Panc1 (cell line): ENCODE data around the gene SEMA5B. TPM values are rescaled to one million over a fixed set of nuclear protein-coding genes. Genes with fewer than 3 reads are reported as not detected.

Source experiments
- ATAC-seq: fragments of 200-7000 bp; cut with Tn5 transposase; 2 replicates; pipeline ENCODE4 v1.9.1; 2020; ENCODE audit warnings: mild to moderate bottlenecking, moderate library complexity
- BruUV-seq: library from RNA; stranded (reverse); fragments of 400-500 nt; replicated peaks from 2 replicates; lab custom pipeline; 2021; lab: Mats Ljungman, UMichigan
- CTCF ChIA-PET: fragments of 300-600 bp; sonication (Branson Sonifier 250); formaldehyde crosslinking; loops from one replicate; lab custom pipeline; 2022; ENCODE audit warnings: antibody characterized with exemption; lab: Charles Lee
- POLR2A ChIA-PET: fragments of 300-600 bp; sonication (Branson Sonifier 250); formaldehyde crosslinking; loops from one replicate; lab custom pipeline; 2022; ENCODE audit warnings: antibody characterized with exemption; lab: Charles Lee
- DNase-seq: peaks from one replicate; pipeline ENCODE4 v3.0.0-alpha.2; 2010; ENCODE audit warnings: low read depth, low spot score
- H3K27ac ChIP-seq: 2 replicates; pipeline ENCODE4 v1.5.1; 2011; ENCODE audit warnings: mild to moderate bottlenecking, low read length, inconsistent platforms
- H3K27me3 ChIP-seq: fragments of 200-500 bp; sonication (Bioruptor generic); 2 replicates; pipeline ENCODE4 v1.6.0; 2014; ENCODE audit warnings: low read length, inconsistent platforms; ENCODE audit not compliant: control insufficient read depth, insufficient read depth
- H3K36me3 ChIP-seq: fragments of 200-500 bp; sonication (Bioruptor generic); 2 replicates; pipeline ENCODE4 v1.5.1; 2014; ENCODE audit warnings: inconsistent platforms, mild to moderate bottlenecking, low read length, moderate library complexity; ENCODE audit not compliant: control insufficient read depth, insufficient read depth
- H3K4me1 ChIP-seq: 2 replicates; pipeline ENCODE4 v1.5.1; 2011; ENCODE audit warnings: inconsistent platforms, mild to moderate bottlenecking, low read length, moderate library complexity; ENCODE audit not compliant: control insufficient read depth, insufficient read depth
- H3K4me3 ChIP-seq, 2 experiments: 2 replicates each; pipeline ENCODE4 v1.5.1; 2011 to 2012; ENCODE audit warnings: low read depth in 2 of 2, low read length in 2 of 2, mild to moderate bottlenecking in 2 of 2, inconsistent platforms in 1 of 2, moderate library complexity in 1 of 2
- H3K9me3 ChIP-seq: fragments of 200-500 bp; sonication (Bioruptor generic); 2 replicates; pipeline ENCODE4 v1.5.1; 2014; ENCODE audit warnings: low read depth, mild to moderate bottlenecking, inconsistent platforms, low read length, moderate library complexity; ENCODE audit not compliant: control insufficient read depth, insufficient read depth
- CTCF ChIP-seq: fragments of 450-650 bp; IDR thresholded peaks from 2 replicates; pipeline ENCODE4 v1.5.1; 2017; ENCODE audit warnings: mild to moderate bottlenecking
- POLR2AphosphoS5 ChIP-seq: IDR thresholded peaks from 2 replicates; pipeline ENCODE4 v1.6.1; 2012; ENCODE audit warnings: mild to moderate bottlenecking, low read depth, low read length, moderate library complexity
- SIN3A ChIP-seq: IDR thresholded peaks from 2 replicates; pipeline ENCODE4 v1.6.1; 2012; ENCODE audit warnings: low read depth, mild to moderate bottlenecking, low read length, moderate library complexity, borderline replicate concordance; ENCODE audit not compliant: insufficient read depth
- TCF7L2 ChIP-seq: IDR thresholded peaks from 2 replicates; pipeline ENCODE4 v1.6.1; 2011; ENCODE audit warnings: mild to moderate bottlenecking, low read depth, low read length, inconsistent platforms
- in situ Hi-C: cut with HindIII; loops from 2 replicates; pipeline ENCODE4 v1.10.0; 2016; ENCODE audit warnings: low sequenced_read_pairs, low pct_unique_long_range_greater_than_20kb
- intact Hi-C: fragments of 100-400 bp; cut with micrococcal nuclease; formaldehyde crosslinking; loops from one replicate; pipeline ENCODE4 v1.10.0; 2022; ENCODE audit not compliant: unreplicated experiment
- total RNA-seq: library from RNA; stranded (reverse); gene quantifications from one replicate; pipeline ENCODE4 v1.2.1, GENCODE V29; 2021; ENCODE audit not compliant: unreplicated experiment
- TF ChIP-seq, protein P1 (sequence below), 2 experiments: IDR thresholded peaks; 2 replicates each; pipeline ENCODE4 v1.6.1; 2011 to 2012; ENCODE audit warnings: low read depth in 2 of 2, control low read depth in 1 of 2, low read length in 1 of 2, mild to moderate bottlenecking in 1 of 2, moderate library complexity in 1 of 2; ENCODE audit not compliant: insufficient read depth in 1 of 2

SEMA5B gene
- total RNA-seq, 1 experiment from 2014 or later, result 1.2 TPM

DNA sequence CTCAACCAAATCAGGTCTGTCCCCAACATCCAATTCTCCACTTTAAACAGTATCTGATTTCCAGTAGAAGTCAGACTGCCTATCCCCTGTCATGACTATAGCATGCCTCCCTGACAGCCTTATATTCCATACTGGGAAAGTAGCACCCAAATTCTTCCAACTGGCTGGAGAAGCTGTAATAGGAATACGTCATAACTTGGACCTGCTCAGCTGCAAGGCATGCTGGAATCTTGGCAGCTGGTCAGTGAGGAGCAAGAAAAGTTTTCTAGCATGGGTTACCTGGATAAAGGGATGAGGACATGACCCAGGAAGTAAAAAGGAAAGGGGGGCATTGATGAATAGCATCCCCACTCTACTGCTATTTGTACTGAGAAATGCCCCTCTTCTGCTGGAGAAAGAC, 8.9 kb downstream of the SEMA5B start:
- H3K4me1 ChIP-seq, result no peaks in the 10 kb centered on the region
- TF ChIP-seq, protein P1, sequence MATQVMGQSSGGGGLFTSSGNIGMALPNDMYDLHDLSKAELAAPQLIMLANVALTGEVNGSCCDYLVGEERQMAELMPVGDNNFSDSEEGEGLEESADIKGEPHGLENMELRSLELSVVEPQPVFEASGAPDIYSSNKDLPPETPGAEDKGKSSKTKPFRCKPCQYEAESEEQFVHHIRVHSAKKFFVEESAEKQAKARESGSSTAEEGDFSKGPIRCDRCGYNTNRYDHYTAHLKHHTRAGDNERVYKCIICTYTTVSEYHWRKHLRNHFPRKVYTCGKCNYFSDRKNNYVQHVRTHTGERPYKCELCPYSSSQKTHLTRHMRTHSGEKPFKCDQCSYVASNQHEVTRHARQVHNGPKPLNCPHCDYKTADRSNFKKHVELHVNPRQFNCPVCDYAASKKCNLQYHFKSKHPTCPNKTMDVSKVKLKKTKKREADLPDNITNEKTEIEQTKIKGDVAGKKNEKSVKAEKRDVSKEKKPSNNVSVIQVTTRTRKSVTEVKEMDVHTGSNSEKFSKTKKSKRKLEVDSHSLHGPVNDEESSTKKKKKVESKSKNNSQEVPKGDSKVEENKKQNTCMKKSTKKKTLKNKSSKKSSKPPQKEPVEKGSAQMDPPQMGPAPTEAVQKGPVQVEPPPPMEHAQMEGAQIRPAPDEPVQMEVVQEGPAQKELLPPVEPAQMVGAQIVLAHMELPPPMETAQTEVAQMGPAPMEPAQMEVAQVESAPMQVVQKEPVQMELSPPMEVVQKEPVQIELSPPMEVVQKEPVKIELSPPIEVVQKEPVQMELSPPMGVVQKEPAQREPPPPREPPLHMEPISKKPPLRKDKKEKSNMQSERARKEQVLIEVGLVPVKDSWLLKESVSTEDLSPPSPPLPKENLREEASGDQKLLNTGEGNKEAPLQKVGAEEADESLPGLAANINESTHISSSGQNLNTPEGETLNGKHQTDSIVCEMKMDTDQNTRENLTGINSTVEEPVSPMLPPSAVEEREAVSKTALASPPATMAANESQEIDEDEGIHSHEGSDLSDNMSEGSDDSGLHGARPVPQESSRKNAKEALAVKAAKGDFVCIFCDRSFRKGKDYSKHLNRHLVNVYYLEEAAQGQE (IDR thresholded peaks at IDR 0.05; ENCODE audit: insufficient read depth in 1 of 2, low read depth in 2 of 2, low read length in 1 of 2), result no peak
- no peak for TF ChIP-seq SIN3A
- TF ChIP-seq POLR2AphosphoS5, result no peak
- TF ChIP-seq TCF7L2, result no peak
- TF ChIP-seq CTCF, result no peak
- H3K9me3 ChIP-seq, result no peaks in the 10 kb centered on the region
- no peak overlapping the region for H3K27ac ChIP-seq
- POLR2A ChIA-PET, result no interaction called here
- BruUV-seq, result no TSS peak
- intact Hi-C loops, result no loop called here
- CTCF ChIA-PET, result no interaction called here
- no peak for DNase-seq
- H3K4me3 ChIP-seq, result no peak overlapping the region
- no peaks in the 10 kb centered on the region for H3K36me3 ChIP-seq
- no peak for ATAC-seq
- in situ Hi-C loops, result no loop called here
- peaks cover 44% of the 10 kb centered on the region for H3K27me3 ChIP-seq

GRCh38 chr3:123015596-123015995, 12.0 kb downstream of the SEMA5B start:
- intact Hi-C loops, result no loop called here
- in situ Hi-C loops, result no loop called here
- ChIA-PET POLR2A (interaction anchor here (0.5 kb wide), 1 partner anchor 500 kb away, joined by 5 read pairs; no protein-coding TSS in a partner anchor), CTCF (no interaction called here)
- H3K27me3 ChIP-seq, result peaks cover 17% of the 10 kb centered on the region
- no peaks in the 10 kb centered on the region for H3K9me3 ChIP-seq
- no peak for DNase-seq
- no TSS peak for BruUV-seq
- no peaks in the 10 kb centered on the region for H3K4me1 ChIP-seq
- no peak for ATAC-seq
- no peak overlapping the region for H3K27ac ChIP-seq
- no peaks in the 10 kb centered on the region for H3K36me3 ChIP-seq
- no peak for TF ChIP-seq POLR2AphosphoS5
- no peak for TF ChIP-seq TCF7L2
- TF ChIP-seq, protein P1 (IDR thresholded peaks at IDR 0.05; ENCODE audit: insufficient read depth in 1 of 2, low read depth in 2 of 2, low read length in 1 of 2), result no peak
- TF ChIP-seq SIN3A, result no peak
- TF ChIP-seq CTCF, result no peak; the same call in 1 of the 2 replicates
- no peak overlapping the region for H3K4me3 ChIP-seq
